Ascending aorta (tissue), 2 donors: Measurements from ENCODE around the gene ARRDC2. TPM values are rescaled to one million over a fixed set of nuclear protein-coding genes. Genes with fewer than 3 reads are reported as not detected.
A peak's percentile ranks its signal among the peaks of the same experiment; 100 is the strongest.

Experiments used
- DNase-seq, 2 donors: peaks; one replicate each; pipeline ENCODE4 v3.0.0-alpha.2; 2019; ENCODE audit warnings: low spot score in 2 of 2
- H3K27ac ChIP-seq, 2 donors: fragments of 200-600 bp; sonication (generic); one replicate each; pipeline ENCODE4 v1.5.1; 2016 to 2017; ENCODE audit warnings: mild to moderate bottlenecking in 1 of 2
- H3K27me3 ChIP-seq: fragments of 200-600 bp; sonication (generic); one replicate; pipeline ENCODE4 v1.5.1; 2017
- H3K36me3 ChIP-seq, 2 donors: fragments of 200-600 bp; sonication (generic); one replicate each; pipeline ENCODE4 v1.5.1; 2016
- H3K4me1 ChIP-seq, 2 donors: fragments of 200-600 bp; sonication (generic); one replicate each; pipeline ENCODE4 v1.5.1; 2016 to 2017; ENCODE audit warnings: mild to moderate bottlenecking in 1 of 2
- H3K4me3 ChIP-seq, 2 donors: fragments of 200-600 bp; sonication (generic); one replicate each; pipeline ENCODE4 v1.5.1; 2016 to 2017; ENCODE audit warnings: mild to moderate bottlenecking in 1 of 2
- H3K9me3 ChIP-seq, 2 donors: fragments of 200-600 bp; sonication (generic); one replicate each; pipeline ENCODE4 v1.5.1; 2016
- CTCF ChIP-seq, 3 experiments: fragments of 200-600 bp in 2 of 3; fragments of 450-650 bp in 1 of 3; sonication (generic) in 2 of 3; IDR thresholded peaks; one replicate each; pipeline ENCODE4 v1.5.1; 2016 to 2019; ENCODE audit warnings: antibody characterized with exemption in 3 of 3, mild to moderate bottlenecking in 1 of 3, moderate library complexity in 1 of 3
- intact Hi-C: fragments of 100-400 bp; cut with DNase I; formaldehyde crosslinking; loops from one replicate; pipeline ENCODE4 v1.15.1; 2023
- total RNA-seq: library from RNA; depleted of rRNA; stranded (reverse); fragments of >200 nt; gene quantifications from one replicate; pipeline ENCODE4 v1.1.0, GENCODE V29; 2016

ARRDC2 gene
- total RNA-seq, 1 donor from 2014 or later: 443 TPM

- Histone ChIP-seq H3K9me3 (no peaks in the 10 kb centered on the region), H3K27me3 (no peaks in the 10 kb centered on the region), H3K27ac (peak overlapping the region; percentile 71 to 88), H3K4me1 (peaks cover 11 to 12% of the 10 kb centered on the region in 2 donors), H3K36me3 (peaks cover 43 to 53% of the 10 kb centered on the region in 2 donors), H3K4me3 (peak overlapping the region; percentile 50 to 78)
- no peak for DNase-seq
- intact Hi-C loops: loop anchor here (5.0 kb wide), 1 partner anchor 93 kb away; no protein-coding TSS in a partner anchor
- no peak for TF ChIP-seq CTCF (IDR thresholded peaks at IDR 0.05)
These were observed 844 bp downstream of the ARRDC2 start for GRCh38 chr19:18008814-18009213.

GRCh38 chr19:18009412-18010066, 1.6 kb downstream of the ARRDC2 start:
- Histone ChIP-seq H3K27me3 (no peaks in the 10 kb centered on the region), H3K9me3 (no peaks in the 10 kb centered on the region), H3K4me3 (peak overlapping the region; percentile 50 to 78), H3K27ac (peak overlapping the region; percentile 71 to 88), H3K36me3 (peaks cover 46 to 60% of the 10 kb centered on the region in 2 donors), H3K4me1 (peaks cover 11 to 12% of the 10 kb centered on the region in 2 donors)
- no peak for DNase-seq
- intact Hi-C loops: loop anchor here (5.0 kb wide), 1 partner anchor 93 kb away; no protein-coding TSS in a partner anchor
- TF ChIP-seq CTCF (IDR thresholded peaks at IDR 0.05): no peak

- intact Hi-C loops: no loop called here
- Histone ChIP-seq H3K9me3 (no peaks in the 10 kb centered on the region), H3K27ac (peak overlapping the region in 1 of 2 donors; percentile 88), H3K4me1 (peaks cover 11 to 12% of the 10 kb centered on the region in 2 donors), H3K36me3 (peaks cover 52 to 66% of the 10 kb centered on the region in 2 donors), H3K27me3 (no peaks in the 10 kb centered on the region), H3K4me3 (peak overlapping the region in 1 of 2 donors; percentile 78)
- no peak for TF ChIP-seq CTCF (IDR thresholded peaks at IDR 0.05)
- no peak for DNase-seq
These were observed 2.2 kb downstream of the ARRDC2 start for GRCh38 chr19:18010149-18010548.

GRCh38 chr19:18013210-18014111, 5.5 kb downstream of the ARRDC2 start:
- peak overlapping the region; percentile 36 to 63 for H3K27ac ChIP-seq
- peaks cover 22 to 34% of the 10 kb centered on the region in 2 donors for H3K4me1 ChIP-seq
- peaks cover 56 to 72% of the 10 kb centered on the region in 2 donors for H3K36me3 ChIP-seq
- H3K9me3 ChIP-seq: no peaks in the 10 kb centered on the region
- no peak overlapping the region for H3K4me3 ChIP-seq
- intact Hi-C loops: no loop called here
- DNase-seq: no peak
- no peaks in the 10 kb centered on the region for H3K27me3 ChIP-seq
- no peak for TF ChIP-seq CTCF (IDR thresholded peaks at IDR 0.05)

- peaks cover 56 to 64% of the 10 kb centered on the region in 2 donors for H3K36me3 ChIP-seq
- intact Hi-C loops: no loop called here
- H3K27ac ChIP-seq: peak overlapping the region; percentile 36 to 63
- no peaks in the 10 kb centered on the region for H3K9me3 ChIP-seq
- no peak overlapping the region for H3K4me3 ChIP-seq
- no peak for TF ChIP-seq CTCF (IDR thresholded peaks at IDR 0.05)
- no peak for DNase-seq
- H3K27me3 ChIP-seq: no peaks in the 10 kb centered on the region
- peaks cover 17 to 29% of the 10 kb centered on the region in 2 donors for H3K4me1 ChIP-seq
These were observed 6.2 kb downstream of the ARRDC2 start for GRCh38 chr19:18014197-18014596.
